ENCODE data around the gene IL1F10. TPM values are rescaled to one million over a fixed set of nuclear protein-coding genes. Genes with fewer than 3 reads are reported as not detected.

The IL1F10 gene
- total RNA-seq, 1 experiment from 2014 or later: not detected

Other genes with a start within 250 kb of the IL1F10 start
- gene IL1B, start 231.2 kb upstream of the IL1F10 start, total RNA-seq (2014; rRNA removed; shearing (Covaris generic)): 4.2 and 4.3 TPM in 2 replicates
- gene IL37, start 156.8 kb upstream of the IL1F10 start, total RNA-seq (2014; rRNA removed; shearing (Covaris generic)): not detected in 2 replicates
- gene IL36G, start 90.0 kb upstream of the IL1F10 start, total RNA-seq (2014; rRNA removed; shearing (Covaris generic)): not detected in 2 replicates
- not detected in 2 replicates for gene IL36A, start 62.5 kb upstream of the IL1F10 start, total RNA-seq (2014; rRNA removed; shearing (Covaris generic))
- not detected in 2 replicates for gene IL36B, start 15.1 kb upstream of the IL1F10 start, total RNA-seq (2014; rRNA removed; shearing (Covaris generic))
- gene IL36RN, start 8.8 kb upstream of the IL1F10 start, total RNA-seq (2014; rRNA removed; shearing (Covaris generic)): not detected in 2 replicates
- not detected in 2 replicates for gene IL1RN, start 59.6 kb downstream of the IL1F10 start, total RNA-seq (2014; rRNA removed; shearing (Covaris generic))
- 1.7 and 3.2 TPM in 2 replicates for gene PSD4, start 106.0 kb downstream of the IL1F10 start, total RNA-seq (2014; rRNA removed; shearing (Covaris generic))
- not detected in 2 replicates for gene PAX8, start 211.0 kb downstream of the IL1F10 start, total RNA-seq (2014; rRNA removed; shearing (Covaris generic))

All from SJSA1 (cell line).